Activated T-cell treated with anti-CD3 and anti-CD28 coated beads, Interleukin-2, amount 50 U/mL, for 48 hours (primary cell): ENCODE results near the gene PHOX2A.

Experiments
- DNase-seq, 2 experiments: peaks; one replicate each; pipeline ENCODE4 v3.0.0-alpha.2; 2020

PHOX2A gene

DNA sequence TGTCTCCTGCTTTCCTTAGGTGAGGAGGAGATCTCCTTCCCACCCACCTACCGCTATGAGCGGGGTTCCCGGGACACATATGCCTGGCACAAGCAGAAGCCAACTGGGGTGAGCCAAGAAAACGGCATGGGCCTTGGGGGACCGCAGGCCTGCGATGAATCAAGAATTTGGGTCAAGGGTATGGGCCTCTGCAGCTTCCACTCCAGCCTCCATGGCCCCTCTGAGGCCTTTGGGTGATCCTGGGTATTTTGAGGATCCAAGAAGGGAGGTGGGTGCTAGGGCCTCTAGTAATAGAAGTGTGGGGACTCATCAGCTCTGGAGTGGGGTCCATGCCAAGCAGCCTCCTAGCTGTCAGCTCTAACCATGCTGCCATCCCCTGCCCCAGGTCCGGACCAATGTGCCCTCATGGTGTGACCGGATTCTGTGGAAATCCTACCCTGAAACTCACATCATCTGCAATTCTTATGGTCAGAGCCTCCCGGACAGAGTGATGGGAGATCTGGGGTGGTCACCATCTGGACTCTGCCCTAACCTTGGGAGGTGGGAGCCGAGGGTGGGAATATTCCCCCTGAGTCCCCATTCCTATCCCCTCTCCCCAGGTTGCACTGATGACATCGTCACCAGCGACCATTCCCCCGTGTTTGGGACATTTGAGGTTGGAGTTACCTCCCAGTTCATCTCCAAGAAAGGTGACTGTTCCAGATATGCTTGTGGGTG lies 10.8 kb downstream of the PHOX2A start:
- no peak for DNase-seq

DNA sequence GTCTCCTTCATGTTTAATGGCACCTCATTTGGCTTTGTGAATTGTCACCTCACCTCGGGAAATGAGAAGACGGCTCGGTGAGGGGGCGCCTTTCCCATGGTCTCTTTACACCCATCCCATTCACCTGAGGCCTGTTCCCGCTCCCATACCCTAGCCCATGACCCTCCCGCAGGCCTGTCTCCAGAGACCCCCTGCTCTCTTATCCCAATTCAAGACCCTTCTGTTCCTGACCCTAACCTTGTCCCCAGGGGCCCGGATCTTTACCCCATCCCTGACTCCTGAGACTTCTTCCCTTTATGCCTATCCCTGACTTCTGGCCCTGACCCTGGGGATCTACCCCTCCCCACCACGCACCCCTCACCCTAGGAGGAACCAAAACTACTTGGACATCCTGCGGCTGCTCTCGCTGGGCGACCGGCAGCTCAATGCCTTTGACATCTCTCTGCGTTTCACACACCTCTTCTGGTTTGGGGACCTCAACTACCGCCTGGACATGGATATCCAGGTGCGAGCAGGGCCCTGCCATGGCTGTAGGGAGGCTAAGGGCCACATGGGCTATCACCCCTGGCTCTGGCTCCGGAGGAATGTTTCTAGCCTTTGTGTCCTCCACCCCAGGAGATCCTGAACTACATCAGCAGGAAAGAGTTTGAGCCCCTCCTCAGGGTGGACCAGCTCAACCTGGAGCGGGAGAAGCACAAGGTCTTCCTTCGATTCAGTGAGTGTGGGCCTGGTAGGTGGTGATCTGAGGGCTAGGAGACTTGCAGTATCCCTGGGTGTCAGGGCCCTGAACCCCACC lies 11.5 kb downstream of the PHOX2A start:
- no peak for DNase-seq

DNA sequence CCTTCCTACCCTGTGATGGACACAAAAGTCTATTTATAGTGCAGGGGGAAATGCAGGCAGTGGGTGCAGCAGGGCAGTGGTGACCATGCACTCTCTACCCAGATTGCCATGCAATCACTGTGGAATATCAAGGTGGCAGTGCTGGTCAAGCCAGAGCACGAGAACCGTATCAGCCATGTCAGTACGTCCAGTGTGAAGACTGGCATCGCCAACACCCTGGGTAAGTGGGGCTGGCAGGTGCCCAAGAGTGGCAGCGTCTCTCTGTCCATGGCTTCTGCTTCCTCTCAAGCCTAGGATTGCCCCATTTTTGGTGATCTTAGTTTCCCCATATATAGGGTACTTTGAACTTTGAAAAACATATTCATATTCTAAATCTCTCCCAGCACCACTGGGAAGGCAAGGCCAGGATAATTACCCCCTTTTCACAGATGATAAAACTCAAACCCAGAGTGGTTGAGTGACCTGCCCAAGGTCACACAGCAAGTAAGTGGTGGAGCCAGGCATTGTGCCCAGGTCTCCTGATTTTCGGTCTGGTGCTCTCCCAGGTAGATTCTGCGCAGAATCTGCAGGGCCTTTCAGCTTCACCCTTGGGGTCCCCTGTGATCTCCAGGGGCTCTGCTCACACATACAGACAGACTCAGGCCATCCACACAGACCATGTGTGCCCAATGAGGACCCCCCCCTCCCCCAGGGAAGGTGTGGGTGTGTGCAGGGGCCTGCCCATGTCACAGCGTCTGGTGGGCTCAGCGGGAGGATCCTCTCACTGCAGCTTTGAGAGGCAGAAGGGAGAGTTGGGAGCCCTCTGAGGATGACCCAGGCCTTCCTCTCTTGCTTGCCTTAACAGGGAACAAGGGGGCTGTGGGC lies 12.3 kb downstream of the PHOX2A start:
- no peak for DNase-seq

DNA sequence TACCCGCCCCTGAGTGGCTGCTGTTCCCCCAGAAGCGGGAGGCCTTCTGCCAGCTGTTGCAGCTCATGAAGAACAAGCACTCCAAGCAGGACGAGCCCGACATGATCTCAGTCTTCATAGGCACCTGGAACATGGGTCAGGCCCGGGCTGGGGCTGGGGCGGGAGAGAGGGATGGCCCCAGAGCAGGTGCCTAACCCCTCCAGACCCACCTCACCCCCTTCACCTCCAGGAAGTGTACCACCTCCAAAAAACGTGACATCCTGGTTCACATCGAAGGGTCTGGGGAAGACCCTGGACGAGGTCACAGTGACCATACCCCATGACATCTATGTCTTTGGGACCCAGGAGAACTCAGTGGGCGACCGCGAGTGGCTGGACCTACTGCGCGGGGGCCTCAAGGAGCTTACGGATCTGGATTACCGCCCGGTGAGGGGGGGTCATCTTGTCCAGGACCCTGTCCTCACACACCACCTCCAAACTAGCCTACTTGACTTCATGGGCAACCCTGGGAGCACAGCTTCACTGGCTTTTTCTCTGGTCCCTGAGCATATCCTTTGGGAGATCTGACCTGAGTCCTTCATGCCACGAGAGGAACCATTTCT lies 13.1 kb downstream of the PHOX2A start:
- no peak for DNase-seq

DNA sequence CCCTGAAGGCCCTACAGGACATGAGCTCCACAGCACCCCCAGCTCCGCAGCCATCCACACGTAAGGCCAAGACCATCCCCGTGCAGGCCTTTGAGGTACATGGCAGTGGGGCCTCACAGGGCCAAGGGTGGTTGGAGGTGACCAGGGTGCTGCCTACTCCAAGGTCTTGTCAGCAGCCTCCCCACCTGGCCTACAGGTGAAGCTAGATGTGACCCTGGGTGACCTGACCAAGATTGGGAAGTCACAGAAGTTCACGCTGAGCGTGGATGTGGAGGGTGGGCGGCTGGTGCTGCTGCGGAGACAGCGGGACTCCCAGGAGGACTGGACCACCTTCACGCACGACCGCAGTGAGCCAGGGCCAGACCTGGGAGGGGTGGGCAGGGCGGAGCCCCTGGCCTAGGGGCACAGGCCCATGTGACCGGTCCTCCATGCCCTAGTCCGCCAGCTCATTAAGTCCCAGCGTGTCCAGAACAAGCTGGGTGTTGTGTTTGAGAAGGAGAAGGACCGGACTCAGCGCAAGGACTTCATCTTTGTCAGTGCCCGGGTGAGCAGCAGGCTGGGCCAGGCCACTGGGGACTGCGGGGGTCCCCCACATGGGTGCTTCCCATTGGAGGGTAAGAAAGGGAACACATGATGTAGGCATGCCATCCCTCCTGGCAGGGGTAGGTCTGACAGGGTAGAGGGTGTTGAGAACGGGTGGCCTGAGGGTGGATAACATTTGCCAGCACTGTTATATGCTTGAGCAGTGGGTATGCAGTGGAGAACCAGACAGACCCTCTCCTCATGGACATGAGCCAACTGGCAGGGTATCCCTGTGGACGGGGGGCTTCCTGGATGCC lies 13.8 kb downstream of the PHOX2A start:
- DNase-seq = peak in 1 of 2 experiments; percentile 9

DNA sequence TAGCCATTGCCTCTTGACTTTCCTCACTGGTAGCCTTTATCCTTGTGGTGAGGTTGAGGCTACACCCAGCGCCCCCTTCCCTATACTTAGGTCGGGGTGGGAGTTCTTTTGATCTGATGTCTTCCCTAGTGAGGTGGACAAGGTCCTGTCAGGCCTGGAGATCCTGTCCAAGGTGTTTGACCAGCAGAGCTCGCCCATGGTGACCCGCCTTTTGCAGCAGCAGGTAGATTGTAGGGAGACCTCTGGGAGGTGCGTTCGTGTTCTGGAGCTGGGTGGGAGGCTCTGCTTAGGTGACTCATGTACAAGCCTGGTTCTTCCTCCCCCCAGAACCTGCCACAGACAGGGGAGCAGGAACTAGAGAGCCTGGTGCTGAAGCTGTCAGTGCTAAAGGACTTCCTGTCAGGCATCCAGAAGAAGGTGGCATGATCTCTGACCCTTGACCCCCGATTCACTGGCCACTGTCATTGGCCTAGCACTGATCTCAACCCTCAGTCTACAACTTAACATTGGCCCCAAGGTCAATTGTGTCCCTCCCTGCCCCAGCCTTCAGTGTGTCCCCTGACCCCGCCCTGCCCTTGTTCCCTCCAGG lies 14.5 kb downstream of the PHOX2A start:
- DNase-seq = no peak

DNA sequence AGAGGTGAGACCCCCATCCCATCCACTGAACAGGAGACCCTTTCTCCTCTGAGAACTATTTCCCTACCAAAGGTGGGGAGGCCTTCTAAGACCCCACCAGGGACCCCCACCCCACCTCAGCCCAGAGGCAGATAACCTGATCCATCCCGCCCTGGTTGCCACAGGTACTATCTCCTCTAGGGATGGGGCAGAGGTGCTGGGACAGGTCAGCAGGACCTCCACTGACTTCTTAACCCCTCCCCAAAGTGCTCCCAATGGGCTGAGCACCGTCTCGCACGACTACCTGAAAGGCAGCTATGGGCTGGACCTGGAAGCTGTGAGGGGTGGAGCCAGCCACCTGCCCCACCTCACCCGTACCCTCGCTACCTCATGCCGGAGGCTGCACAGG lies 15.1 kb downstream of the PHOX2A start:
- no peak for DNase-seq

DNA sequence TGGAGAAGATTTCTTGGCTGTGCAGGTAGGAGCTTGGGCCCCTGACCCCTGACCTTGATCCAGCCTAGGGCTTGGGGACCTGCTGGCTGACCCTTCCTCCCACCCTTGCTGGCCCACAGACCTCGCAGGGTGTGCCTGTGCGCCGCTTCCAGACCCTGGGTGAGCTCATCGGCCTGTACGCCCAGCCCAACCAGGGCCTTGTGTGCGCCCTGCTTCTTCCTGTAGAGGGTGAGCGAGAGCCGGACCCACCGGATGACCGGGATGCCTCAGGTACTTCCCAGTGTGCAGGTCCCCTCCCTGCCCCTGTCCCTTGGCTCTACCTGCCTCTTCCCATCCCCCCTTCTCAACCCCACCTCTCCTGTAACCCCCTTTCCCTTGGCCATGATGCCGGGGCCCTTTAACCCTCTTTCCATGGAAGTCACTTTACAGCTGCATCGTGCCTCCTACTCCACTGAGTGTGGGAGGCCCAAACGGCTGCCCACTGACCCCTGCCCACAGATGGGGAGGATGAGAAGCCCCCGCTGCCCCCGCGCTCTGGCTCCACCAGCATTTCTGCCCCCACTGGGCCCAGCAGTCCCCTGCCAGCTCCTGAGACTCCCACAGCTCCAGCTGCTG lies 15.6 kb downstream of the PHOX2A start:
- DNase-seq = peak in 1 of 2 experiments; percentile 11

DNA sequence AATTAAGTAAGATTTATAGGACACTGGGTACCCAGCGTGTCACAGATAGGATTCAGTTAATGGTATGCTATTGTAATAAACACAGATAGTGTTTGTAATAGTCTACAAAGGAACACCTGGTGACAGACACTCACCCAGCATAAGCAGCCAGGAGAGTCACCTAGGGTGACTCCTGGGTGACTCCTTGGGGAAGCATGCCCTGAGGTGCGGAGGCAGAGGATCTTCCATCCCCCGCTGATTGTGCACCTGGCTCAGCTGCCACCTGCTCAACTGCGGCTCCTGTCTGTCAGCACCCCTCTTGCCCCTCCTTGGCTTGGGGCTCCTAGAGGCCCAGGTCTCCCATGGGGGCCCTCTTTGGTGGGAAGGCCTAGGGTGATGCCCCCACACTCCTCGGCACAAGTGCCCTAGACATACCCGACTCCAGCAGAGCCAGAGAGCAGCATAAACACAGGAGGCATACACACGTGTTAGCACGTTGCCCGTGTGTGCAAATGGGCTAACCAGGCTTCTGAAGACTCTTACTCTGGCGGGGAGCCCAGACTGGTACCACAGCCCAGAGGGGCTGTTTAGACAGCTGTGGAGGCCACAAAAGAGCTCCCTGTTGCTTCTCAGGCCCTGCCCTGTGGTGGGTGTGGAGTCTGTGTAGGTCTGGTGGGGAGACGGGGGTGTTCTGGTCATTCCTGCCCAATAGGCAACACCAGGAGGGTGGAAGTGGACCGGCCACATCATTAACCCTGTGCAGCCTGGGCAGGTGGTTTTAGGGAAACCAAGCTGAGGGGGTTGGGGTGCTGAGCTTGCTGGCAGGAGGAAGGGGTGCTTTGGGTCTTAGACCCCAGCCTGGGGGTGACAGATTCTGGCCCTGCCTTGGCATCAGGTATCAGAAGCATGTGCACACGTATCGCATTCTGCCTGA lies 16.4 kb downstream of the PHOX2A start:
- DNase-seq = peak in 1 of 2 experiments; percentile 14

DNA sequence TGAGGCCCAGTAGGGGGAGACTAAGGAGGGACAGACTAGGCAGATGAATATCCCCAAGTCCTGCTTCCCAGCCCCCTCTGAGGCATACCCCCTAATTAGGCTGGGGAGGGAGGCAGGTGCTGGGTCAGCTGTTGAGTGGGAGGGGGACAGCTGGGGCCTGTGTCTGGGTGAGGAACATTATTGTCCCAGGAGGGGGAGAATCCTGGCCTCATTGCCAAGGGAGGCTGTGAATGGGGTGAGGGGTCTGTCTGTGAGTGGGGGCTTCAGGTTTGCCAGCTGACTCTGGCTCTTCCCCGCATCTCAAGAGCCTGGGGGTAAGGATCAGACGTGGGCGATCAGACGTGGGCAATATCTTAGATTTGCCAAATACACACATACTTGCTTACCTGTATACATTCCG lies 17.3 kb downstream of the PHOX2A start:
- peak in 1 of 2 experiments; percentile 12 for DNase-seq

DNA sequence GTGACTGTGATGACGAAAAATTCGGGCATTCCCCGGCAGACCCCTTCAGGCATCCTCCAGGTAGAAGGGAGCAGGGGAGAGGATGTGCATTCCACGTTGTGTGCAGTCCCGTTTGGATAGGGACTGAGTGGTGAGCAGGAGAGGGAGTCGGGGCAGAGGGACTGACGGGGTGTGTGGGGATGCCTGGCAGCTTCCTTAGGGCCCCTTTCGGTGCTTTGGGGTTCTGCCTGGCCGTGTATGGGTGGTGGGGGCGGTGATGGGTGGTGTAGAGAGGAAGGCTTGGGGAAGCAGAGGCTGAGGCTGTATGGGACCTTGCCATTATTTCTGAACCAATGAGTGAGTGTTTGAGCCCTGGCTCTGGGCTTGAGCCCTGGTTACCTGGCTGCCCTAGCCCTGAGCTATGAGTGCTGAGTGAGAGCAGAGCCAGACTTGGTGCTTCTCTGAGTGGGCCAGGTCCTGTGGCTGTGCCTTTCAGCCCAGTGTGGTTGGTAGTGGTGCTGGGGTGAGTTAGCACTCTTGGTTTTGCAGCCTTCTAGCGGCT lies 18.5 kb downstream of the PHOX2A start:
- peak in 1 of 2 experiments; percentile 66 for DNase-seq

DNA sequence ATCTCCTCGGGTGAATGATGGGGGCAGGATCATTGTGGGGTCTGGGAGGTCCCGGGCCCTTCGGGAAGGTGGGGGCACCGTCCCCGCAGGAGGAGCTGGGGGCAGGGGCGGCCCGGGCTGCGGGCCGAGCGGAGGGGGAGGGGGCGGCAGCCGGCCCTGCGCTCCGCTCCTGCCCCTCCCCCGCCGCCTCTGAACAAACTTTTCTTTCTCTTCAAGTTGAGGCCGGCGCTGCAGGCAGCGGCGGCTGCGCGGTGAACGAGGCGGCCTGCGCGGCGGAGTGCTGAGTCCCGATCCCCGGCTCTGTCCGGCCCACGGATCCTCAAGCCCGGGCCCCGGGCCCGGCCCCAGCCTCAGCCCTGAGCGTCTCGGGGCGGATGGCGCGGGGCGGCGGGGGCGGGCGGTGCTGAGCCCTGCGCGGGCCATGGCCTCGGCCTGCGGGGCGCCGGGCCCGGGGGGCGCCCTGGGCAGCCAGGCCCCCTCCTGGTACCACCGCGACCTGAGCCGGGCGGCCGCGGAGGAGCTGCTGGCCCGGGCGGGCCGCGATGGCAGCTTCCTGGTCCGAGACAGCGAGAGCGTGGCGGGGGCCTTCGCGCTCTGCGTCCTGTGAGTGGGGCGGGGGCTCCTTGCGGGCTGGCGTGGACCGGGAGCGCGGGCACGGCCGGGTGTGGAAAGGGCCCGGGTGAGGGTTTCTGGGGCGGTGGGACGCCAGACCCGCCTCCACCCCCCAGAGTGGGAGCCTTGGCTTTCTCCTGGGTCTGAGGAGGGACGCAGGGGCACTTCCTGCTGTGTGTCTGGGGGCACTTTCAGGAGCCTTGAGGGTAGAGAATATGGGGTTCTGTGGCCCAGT lies 19.2 kb downstream of the PHOX2A start, which contains the start of gene INPPL1:
Gene INPPL1, plus strand, starts transcription at position 204 of the 847 bp plus-strand sequence. Its CDS starts 218 bp downstream, at position 422.
- peak; percentile 54 to 62 for DNase-seq

DNA sequence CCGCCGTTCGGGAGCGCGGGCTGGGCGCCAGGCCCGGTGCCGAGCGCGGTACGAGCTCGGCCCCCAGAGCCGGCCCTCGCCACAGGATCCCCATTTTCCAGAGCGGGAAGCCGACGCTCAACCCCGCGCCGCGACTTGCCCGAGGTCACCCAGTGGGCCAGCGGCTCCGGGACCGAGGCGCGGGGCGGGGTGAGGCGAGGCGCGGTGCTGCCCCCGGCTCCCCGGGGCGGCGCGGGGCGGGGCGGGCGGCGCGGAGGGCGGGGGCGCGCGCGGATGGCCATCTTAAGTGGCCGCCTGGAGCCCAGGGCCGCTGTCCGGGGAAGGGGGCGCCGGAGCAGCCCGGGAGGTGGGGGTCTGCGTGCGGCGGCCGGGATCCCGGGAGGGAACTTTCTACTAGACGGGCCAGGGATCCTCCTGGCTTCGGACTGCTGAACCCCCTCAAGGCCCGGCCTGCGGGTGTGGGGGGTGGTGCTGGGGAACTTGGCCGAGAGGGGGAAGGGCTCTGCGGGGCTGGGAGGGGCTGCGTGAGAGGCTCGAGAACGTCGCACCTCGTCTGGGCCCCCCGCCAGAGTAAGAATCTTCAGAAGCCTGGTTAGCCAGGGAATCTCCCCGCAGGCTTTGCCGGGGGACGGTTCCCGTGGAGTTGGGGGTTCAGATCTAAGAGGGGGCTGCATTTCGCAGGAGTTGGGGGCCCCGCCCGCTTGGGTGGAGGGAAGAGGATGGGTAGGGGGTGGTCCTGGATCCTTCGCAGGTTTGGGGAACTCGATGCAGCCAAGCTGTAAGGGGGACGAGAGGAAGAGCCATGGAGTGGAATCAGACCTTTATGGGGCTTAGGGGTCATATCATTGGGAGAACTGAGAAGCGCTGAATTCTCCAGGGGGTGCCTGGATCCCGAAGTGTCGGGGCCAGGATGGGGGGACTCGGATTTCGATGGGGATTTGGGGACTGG lies 20.1 kb downstream of the PHOX2A start:
- peak; percentile 74 to 80 for DNase-seq

DNA sequence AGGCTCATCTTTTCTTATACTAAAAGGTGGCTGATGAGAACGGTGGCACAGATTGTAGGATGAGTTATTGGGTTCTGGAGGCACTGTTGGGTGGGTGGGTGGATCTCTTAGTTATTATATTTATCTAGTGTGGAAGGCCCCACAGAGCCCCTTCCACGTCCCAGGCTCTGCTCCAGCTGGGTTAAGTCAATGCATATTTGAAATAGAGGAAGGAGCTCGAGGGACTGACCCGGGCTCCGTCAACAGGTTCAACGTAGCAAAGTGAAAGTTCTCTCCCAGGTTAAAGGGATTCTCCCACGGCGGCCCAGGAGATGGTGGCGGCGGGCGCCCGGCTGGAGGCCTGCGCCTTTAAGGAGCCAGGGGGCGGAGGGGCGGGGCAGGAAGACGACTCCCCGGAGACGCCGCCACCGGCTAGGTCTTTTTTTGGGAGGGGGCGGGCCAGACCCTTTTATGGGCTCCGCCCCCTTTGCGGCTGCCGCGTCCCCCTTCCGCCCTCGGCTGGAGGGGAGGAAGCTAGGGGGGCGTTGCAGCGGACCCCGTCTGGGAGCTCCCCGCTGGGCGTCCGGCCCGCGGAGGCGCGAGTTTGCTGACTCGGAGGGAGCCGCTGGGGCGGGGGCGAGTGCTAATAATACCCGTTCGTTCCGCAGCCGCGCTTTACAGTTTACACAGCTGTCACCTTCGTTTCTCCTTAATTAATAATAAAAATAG lies 20.9 kb downstream of the PHOX2A start:
- DNase-seq = peak; percentile 95

DNA sequence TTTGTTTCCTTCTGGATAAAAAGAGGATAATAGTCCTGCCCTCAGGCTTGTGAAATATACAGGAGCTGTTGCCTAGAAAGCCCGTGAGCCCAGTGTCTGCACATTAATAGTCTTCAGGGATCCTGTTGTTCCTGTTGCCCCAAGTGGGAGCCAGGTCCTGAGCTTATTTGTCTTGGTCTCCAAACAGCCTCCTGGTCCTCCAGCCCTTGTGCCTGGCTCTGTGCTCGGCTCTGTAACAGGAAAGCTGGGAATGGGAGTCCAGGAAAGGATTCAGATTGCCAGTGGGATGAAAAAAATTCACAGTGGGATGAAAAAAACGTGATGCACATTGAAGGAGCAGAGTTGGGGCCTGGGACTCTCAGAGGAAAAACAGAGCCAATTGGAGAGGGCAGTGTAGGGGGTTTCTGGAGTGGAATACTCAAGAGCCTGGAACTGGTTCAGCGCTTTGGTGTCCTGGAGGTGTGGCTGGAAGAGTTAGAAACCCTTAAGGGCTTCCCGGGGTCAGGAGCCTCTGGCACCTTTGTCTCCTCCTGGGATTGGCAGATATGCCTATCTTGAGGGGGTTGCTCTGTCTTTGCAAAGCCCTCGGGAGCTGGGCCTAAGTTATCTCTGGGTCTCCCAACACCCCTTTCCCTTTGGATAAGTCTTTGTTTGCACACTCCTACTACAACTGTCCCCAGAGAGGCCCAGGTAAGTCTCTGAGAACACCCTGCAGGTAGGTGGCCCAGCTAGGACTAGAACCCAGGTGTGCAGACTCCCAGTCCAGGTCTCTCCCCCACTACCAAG lies 21.7 kb downstream of the PHOX2A start:
- DNase-seq = no peak
